Progenitor cell of endocrine pancreas (in vitro differentiated cells): Measurements from ENCODE around the gene FRMD4A. TPM values are rescaled to one million over a fixed set of nuclear protein-coding genes. Genes with fewer than 3 reads are reported as not detected.

Experiments
- DNase-seq: peaks from one replicate; pipeline ENCODE4 v3.0.0; 2021; ENCODE audit warnings: low spot score; ENCODE audit not compliant: unreplicated experiment
- H3K27ac Mint-ChIP-seq: 2 replicates; pipeline ENCODE4 v1.8.0; 2021; ENCODE audit warnings: mild to moderate bottlenecking, moderate library complexity, mixed read lengths
- H3K27me3 Mint-ChIP-seq: 2 replicates; pipeline ENCODE4 v1.8.0; 2021; ENCODE audit warnings: mixed read lengths
- H3K36me3 Mint-ChIP-seq: 2 replicates; pipeline ENCODE4 v1.8.0; 2022; ENCODE audit warnings: mixed read lengths; ENCODE audit not compliant: insufficient read depth
- H3K4me1 Mint-ChIP-seq: 2 replicates; pipeline ENCODE4 v1.8.0; 2021; ENCODE audit warnings: low read depth, mixed read lengths
- H3K4me3 Mint-ChIP-seq: 2 replicates; pipeline ENCODE4 v1.8.0; 2021; ENCODE audit warnings: low read depth, mild to moderate bottlenecking, moderate library complexity, mixed read lengths
- H3K9me3 Mint-ChIP-seq: 2 replicates; pipeline ENCODE4 v1.8.0; 2021; ENCODE audit warnings: low read depth, mixed read lengths
- total RNA-seq: library from RNA; stranded (reverse); gene quantifications from 2 replicates; pipeline ENCODE4 v1.2.1, GENCODE V29; 2021
- TF ChIP-seq, protein P1 (sequence below): fragments of 200-600 bp; sonication (generic); IDR thresholded peaks from one replicate; pipeline ENCODE4 v1.5.0; 2021; ENCODE audit warnings: antibody characterized with exemption, mild to moderate bottlenecking; ENCODE audit not compliant: unreplicated experiment

Gene FRMD4A
- total RNA-seq, 1 donor from 2014 or later: 42.2 TPM

GRCh38 chr10:13651969-13652720 lies 678.6 kb downstream of the FRMD4A start:
- Mint-ChIP-seq H3K27me3 (no peaks in the 10 kb centered on the region), H3K4me3 (no peak overlapping the region), H3K27ac (peak overlapping the region; percentile 62)

GRCh38 chr10:13650961-13651360 lies 679.8 kb downstream of the FRMD4A start:
- Mint-ChIP-seq H3K27me3 (no peaks in the 10 kb centered on the region), H3K4me1 (no peaks in the 10 kb centered on the region), H3K36me3 (peaks cover 33% of the 10 kb centered on the region), H3K4me3 (no peak overlapping the region), H3K27ac (no peak overlapping the region), H3K9me3 (no peaks in the 10 kb centered on the region)
- TF ChIP-seq, protein P1, sequence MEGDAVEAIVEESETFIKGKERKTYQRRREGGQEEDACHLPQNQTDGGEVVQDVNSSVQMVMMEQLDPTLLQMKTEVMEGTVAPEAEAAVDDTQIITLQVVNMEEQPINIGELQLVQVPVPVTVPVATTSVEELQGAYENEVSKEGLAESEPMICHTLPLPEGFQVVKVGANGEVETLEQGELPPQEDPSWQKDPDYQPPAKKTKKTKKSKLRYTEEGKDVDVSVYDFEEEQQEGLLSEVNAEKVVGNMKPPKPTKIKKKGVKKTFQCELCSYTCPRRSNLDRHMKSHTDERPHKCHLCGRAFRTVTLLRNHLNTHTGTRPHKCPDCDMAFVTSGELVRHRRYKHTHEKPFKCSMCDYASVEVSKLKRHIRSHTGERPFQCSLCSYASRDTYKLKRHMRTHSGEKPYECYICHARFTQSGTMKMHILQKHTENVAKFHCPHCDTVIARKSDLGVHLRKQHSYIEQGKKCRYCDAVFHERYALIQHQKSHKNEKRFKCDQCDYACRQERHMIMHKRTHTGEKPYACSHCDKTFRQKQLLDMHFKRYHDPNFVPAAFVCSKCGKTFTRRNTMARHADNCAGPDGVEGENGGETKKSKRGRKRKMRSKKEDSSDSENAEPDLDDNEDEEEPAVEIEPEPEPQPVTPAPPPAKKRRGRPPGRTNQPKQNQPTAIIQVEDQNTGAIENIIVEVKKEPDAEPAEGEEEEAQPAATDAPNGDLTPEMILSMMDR: no peak
- no peak for DNase-seq

More at GRCh38 chr10:13651969-13652720, 678.6 kb downstream of the FRMD4A start:
- no peaks in the 10 kb centered on the region for H3K4me1 Mint-ChIP-seq
- DNase-seq: no peak
- peaks cover 27% of the 10 kb centered on the region for H3K36me3 Mint-ChIP-seq
- H3K9me3 Mint-ChIP-seq: no peaks in the 10 kb centered on the region
- TF ChIP-seq, protein P1: no peak

DNA sequence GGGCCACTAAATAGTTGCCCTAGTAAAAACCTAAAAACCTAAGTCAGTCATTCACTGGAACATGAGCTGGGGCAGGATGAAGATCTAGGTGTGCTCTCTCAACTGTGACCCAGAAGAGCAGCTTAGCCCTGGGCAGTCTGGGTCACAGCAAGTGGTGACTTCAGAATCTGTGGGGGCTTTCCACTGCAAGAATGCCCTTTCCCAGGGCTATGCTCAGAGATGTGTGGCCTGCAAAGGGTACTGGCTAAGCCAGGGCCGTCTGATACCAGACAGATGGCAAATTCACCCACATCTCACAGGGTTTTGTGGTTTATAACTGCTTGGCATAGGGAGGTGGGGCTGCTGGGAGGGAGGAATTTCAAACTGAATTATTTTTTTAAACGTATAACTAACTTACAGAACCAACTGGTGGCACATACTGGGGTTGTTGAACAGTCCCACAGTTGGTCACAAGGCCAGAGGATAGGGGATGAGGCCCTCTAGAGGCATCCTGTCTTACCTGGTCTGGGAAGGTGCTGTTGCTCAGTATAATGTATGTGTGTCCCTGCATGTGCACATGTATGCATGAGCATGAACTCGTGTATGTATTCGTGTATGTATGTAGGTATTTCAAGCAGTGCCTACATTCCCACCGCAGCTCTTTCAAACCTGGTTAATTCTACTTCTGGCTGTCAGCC lies 680.7 kb downstream of the FRMD4A start:
- no peaks in the 10 kb centered on the region for H3K27me3 Mint-ChIP-seq
- H3K4me1 Mint-ChIP-seq: no peaks in the 10 kb centered on the region
- H3K36me3 Mint-ChIP-seq: peaks cover 37% of the 10 kb centered on the region
- H3K27ac Mint-ChIP-seq: no peak overlapping the region
- TF ChIP-seq, protein P1: no peak
- no peaks in the 10 kb centered on the region for H3K9me3 Mint-ChIP-seq
- DNase-seq: no peak
- H3K4me3 Mint-ChIP-seq: no peak overlapping the region

GRCh38 chr10:13648425-13648824 lies 682.3 kb downstream of the FRMD4A start:
- peaks cover 38% of the 10 kb centered on the region for H3K36me3 Mint-ChIP-seq
- H3K4me1 Mint-ChIP-seq: peaks cover 7% of the 10 kb centered on the region
- TF ChIP-seq, protein P1: no peak

GRCh38 chr10:13644866-13645265 lies 685.9 kb downstream of the FRMD4A start:
- H3K27me3 Mint-ChIP-seq: no peaks in the 10 kb centered on the region
- H3K4me1 Mint-ChIP-seq: peaks cover 7% of the 10 kb centered on the region
- H3K9me3 Mint-ChIP-seq: peaks cover 20% of the 10 kb centered on the region
- H3K27ac Mint-ChIP-seq: no peak overlapping the region
- no peak for DNase-seq
- no peak overlapping the region for H3K4me3 Mint-ChIP-seq
- peaks cover 54% of the 10 kb centered on the region for H3K36me3 Mint-ChIP-seq
- TF ChIP-seq, protein P1: no peak

More at GRCh38 chr10:13648425-13648824, 682.3 kb downstream of the FRMD4A start:
- Mint-ChIP-seq H3K27me3 (no peaks in the 10 kb centered on the region), H3K27ac (no peak overlapping the region), H3K4me3 (no peak overlapping the region), H3K9me3 (no peaks in the 10 kb centered on the region)
- no peak for DNase-seq
